BJ (cell line): ENCODE measurements around the gene SPIB. TPM values are rescaled to one million over a fixed set of nuclear protein-coding genes. Genes with fewer than 3 reads are reported as not detected.
A peak's percentile ranks its signal among the peaks of the same experiment; 100 is the strongest.

Experiments used
- CTCF ChIA-PET: fragments of 350-600 bp; formaldehyde crosslinking; extraction: SDS; loops from one replicate; lab custom pipeline; 2021; ENCODE audit warnings: antibody characterized with exemption, inconsistent platforms; lab: Yijun Ruan, JAX
- POLR2A ChIA-PET: fragments of 300-600 bp; sonication (Branson Sonifier 250); formaldehyde crosslinking; extraction: SDS; loops from one replicate; lab custom pipeline; 2021; ENCODE audit warnings: antibody characterized with exemption; lab: Charles Lee
- DNase-seq: peaks from one replicate; pipeline ENCODE4 v3.0.0-alpha.2; 2011; ENCODE audit warnings: low read depth
- H3K27me3 ChIP-seq: 2 replicates; pipeline ENCODE4 v1.6.0; 2011; ENCODE audit warnings: low read length; ENCODE audit not compliant: control insufficient read depth, insufficient read depth
- H3K36me3 ChIP-seq: 2 replicates; pipeline ENCODE4 v1.5.1; 2011; ENCODE audit warnings: low read length; ENCODE audit not compliant: control insufficient read depth, insufficient read depth
- H3K4me3 ChIP-seq: 2 replicates; pipeline ENCODE4 v1.5.1; 2011; ENCODE audit warnings: low read depth, mild to moderate bottlenecking, control low read depth, low read length
- polyA plus RNA-seq: library from polyadenylated mRNA; depleted of rRNA; stranded (reverse); fragments of >200 nt; gene quantifications from 2 replicates; pipeline ENCODE4 v1.2.3, GENCODE V29; 2011
- TF ChIP-seq, protein P1 (sequence below): IDR thresholded peaks from 2 replicates; pipeline ENCODE4 v1.5.1; 2011; ENCODE audit warnings: low read depth, mild to moderate bottlenecking, control low read depth, inconsistent platforms, low read length, moderate library complexity; ENCODE audit not compliant: insufficient read depth

SPIB gene
- polyA plus RNA-seq, 1 experiment = not detected

DNA sequence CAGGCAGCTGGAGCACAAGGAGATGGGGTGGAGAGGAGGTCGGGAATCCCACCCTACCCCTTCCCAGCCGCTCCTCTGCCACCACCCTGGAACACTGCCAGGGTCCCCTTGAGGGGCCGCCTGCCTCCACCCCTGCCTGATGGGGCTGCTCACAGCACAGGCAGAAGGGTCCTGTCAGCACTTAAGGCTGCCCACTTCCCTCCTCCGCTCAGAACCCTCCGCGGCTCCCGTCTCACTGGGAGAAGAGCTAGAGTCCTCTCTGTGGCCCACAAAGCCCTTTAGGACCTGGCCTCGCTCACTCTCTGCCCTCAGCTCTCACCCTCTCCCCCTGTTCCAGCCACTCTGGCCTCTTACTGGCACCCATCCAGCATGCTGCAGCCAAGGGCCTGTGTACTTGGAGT, 38.0 kb upstream of the SPIB start:
- POLR2A ChIA-PET = no interaction called here
- no peak for DNase-seq
- CTCF ChIA-PET = interaction anchor here (1.0 kb wide), 1 partner anchor 12 kb away, joined by 3 read pairs; no protein-coding TSS in a partner anchor
- TF ChIP-seq, protein P1, sequence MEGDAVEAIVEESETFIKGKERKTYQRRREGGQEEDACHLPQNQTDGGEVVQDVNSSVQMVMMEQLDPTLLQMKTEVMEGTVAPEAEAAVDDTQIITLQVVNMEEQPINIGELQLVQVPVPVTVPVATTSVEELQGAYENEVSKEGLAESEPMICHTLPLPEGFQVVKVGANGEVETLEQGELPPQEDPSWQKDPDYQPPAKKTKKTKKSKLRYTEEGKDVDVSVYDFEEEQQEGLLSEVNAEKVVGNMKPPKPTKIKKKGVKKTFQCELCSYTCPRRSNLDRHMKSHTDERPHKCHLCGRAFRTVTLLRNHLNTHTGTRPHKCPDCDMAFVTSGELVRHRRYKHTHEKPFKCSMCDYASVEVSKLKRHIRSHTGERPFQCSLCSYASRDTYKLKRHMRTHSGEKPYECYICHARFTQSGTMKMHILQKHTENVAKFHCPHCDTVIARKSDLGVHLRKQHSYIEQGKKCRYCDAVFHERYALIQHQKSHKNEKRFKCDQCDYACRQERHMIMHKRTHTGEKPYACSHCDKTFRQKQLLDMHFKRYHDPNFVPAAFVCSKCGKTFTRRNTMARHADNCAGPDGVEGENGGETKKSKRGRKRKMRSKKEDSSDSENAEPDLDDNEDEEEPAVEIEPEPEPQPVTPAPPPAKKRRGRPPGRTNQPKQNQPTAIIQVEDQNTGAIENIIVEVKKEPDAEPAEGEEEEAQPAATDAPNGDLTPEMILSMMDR = no peak
- Histone ChIP-seq H3K4me3 (no peak overlapping the region), H3K36me3 (peaks cover 36% of the 10 kb centered on the region), H3K27me3 (no peaks in the 10 kb centered on the region)

DNA sequence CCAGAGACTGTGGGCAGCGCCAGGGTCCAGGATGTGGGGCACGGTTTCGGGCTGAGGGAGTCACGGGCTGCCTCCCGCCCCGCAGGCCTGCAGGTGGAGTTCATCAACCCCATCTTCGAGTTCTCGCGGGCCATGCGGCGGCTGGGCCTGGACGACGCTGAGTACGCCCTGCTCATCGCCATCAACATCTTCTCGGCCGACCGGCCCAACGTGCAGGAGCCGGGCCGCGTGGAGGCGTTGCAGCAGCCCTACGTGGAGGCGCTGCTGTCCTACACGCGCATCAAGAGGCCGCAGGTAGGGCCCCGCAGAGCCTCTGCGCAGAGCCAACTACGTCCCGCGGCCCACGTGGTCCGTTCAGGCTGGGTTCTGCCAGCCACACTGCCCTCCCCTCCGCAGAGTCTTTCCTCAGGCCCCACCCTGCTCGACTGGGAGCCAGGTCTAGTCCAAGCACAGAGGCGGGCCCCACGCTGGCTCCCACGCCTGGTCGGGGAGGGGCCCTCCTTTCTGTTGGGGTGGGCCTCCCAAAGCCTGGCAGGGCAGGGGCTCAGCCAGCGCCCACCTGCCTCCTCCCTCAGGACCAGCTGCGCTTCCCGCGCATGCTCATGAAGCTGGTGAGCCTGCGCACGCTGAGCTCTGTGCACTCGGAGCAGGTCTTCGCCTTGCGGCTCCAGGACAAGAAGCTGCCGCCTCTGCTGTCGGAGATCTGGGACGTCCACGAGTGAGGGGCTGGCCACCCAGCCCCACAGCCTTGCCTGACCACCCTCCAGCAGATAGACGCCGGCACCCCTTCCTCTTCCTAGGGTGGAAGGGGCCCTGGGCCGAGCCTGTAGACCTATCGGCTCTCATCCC, 36.6 kb upstream of the SPIB start:
- ChIA-PET CTCF (no interaction called here), POLR2A (no interaction called here)
- Histone ChIP-seq H3K27me3 (no peaks in the 10 kb centered on the region), H3K4me3 (no peak overlapping the region), H3K36me3 (peaks cover 36% of the 10 kb centered on the region)
- TF ChIP-seq, protein P1 = no peak
- DNase-seq = no peak

DNA sequence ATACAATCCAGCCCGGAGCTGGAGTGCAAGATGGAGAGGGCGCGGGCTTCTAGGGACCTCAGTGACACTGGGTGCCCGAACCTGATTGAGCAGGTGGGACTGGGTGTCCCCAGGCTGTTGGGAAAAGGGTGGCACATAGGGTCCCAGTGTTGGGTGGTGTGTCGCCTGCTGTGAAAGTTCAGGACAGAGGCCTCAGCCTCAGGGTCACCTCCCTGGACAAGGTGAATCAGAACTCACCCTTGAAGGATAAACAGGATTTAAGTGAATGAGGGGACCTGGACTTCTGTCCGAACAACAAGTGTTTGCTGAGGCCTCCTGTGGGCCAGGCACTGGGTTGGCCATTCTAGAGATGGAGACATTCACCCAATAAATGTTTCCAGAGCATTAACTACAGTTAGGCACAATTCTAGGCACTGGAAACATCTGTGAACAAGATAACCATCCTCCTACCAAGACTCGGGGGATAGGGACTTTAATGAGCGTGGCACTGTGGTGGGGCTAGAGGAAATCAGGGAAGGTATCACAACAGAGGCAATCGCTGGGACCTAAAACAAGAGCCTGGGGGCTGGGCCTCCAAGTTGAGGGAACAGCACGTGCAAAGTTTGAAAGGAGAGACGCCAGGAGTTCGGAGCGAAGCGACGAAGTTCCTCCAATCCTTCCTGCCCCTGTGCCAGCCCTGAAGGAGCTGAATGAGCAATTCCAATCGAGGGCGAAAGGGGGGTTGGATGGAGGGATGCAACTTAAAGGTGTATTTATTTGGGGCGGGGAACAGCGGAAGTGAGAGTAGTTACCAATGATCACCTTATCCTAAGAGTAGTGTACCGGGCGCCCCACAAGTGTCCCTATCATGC, 35.5 kb upstream of the SPIB start:
- Histone ChIP-seq H3K36me3 (peaks cover 29% of the 10 kb centered on the region), H3K27me3 (no peaks in the 10 kb centered on the region), H3K4me3 (peak overlapping the region; percentile 77)
- TF ChIP-seq, protein P1 = no peak
- POLR2A ChIA-PET = no interaction called here
- CTCF ChIA-PET = interaction anchor here (1.0 to 1.4 kb wide), 5 partner anchors 14 to 173 kb away, joined by 3 to 7 read pairs (median 5); no protein-coding TSS in a partner anchor
- no peak for DNase-seq

DNA sequence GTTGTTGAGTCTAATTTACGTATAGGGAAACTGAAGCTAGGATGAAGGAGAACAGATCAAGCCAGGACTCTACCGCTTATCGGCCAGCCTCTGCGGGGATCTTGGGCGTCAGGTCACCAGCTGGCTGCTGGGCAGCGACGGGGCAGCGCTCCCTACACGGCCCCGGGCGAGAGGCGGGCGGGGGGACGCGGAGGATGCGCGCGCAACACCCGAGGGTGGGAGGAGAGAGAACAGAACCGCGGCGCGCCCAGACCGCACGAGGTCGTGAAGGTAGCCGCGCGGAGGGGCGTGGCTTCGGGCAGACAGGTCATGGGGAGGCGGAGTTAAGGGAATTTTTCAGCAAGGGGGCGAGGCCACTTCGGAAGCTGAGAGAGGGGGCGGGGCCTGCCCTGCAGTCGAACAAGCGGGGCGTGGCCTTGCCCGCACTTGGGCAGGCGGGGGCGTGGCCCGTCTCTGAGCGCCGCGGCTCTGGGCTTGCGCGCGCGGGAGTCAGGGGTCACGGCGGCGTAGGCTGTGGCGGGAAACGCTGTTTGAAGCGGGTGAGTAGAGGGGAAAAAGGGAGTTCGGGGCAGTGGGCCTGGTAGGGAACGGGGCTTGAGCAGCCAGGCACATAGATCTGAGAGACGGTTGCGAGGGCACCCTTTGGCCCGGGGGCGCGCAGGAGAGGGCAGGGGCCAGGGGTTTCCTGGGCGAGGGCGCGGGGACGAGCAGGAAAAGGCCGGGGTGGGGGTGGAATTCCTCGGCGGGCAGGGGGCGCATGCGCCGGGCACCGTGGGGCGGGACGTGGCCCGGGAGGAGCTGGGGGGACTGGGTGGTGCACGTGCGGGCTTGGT, 34.7 kb upstream of the SPIB start, which contains the start of gene POLD1:
Gene POLD1, plus strand, starts transcription at position 496 of the 833 bp plus-strand sequence. CDS start 14,505 bp downstream, outside the sequence.
- H3K4me3 ChIP-seq = peak within 1 kb of the TSS; percentile 77
- TF ChIP-seq, protein P1 = no peak
- ChIA-PET CTCF (interaction anchor here (1.0 to 1.4 kb wide), 7 partner anchors 9 to 172 kb away, joined by 3 to 7 read pairs (median 4); no protein-coding TSS in a partner anchor), POLR2A (no interaction called here)
- peak; percentile 76 for DNase-seq
- H3K27me3 ChIP-seq = no peaks in the 10 kb centered on the region
- H3K36me3 ChIP-seq = peaks cover 21% of the 10 kb centered on the region
